Thyroid gland (tissue), 4 donors: ENCODE measurements around the gene CEP295NL.

Experiments
- CTCF ChIP-seq, 6 experiments: fragments of 200-600 bp in 3 of 6; fragments of 450-650 bp in 3 of 6; sonication (generic) in 3 of 6; IDR thresholded peaks; one replicate each; pipeline ENCODE4 v1.5.1; 2016 to 2019; ENCODE audit warnings: antibody characterized with exemption in 6 of 6, mild to moderate bottlenecking in 2 of 6, inconsistent platforms in 1 of 6, moderate library complexity in 1 of 6
- POLR2A ChIP-seq, 2 donors: fragments of 450-650 bp; IDR thresholded peaks; one replicate each; pipeline ENCODE4 v1.6.1; 2017; ENCODE audit warnings: antibody characterized with exemption in 2 of 2, mild to moderate bottlenecking in 2 of 2, moderate library complexity in 1 of 2

DNA sequence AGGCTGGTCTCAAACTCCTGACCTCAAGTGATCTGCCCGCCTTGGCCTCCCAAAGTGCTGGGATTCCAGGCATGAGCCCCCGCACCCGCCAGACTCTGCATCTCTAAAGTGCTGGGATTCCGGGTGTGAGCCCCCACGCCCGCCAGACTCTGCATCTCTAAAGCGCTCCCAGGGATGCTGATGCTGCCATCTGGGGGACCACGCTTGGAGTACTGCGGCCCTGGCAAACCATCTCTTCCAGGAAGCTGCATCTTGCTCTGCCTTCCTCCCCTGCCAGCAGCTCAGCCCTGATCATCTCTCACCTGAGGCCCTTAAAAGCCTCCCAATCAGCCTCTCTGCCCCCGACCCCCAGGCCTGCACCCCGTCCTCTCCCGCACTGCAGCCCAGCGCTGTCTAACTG is 4.1 kb downstream of the CEP295NL start:
- TF ChIP-seq CTCF (IDR thresholded peaks at IDR 0.05) (no peak), POLR2A (IDR thresholded peaks at IDR 0.05) (no peak)
